Brain microvascular endothelial cell (primary cell): ENCODE data around the gene CEP72.

Source experiments
- DNase-seq: peaks from one replicate; pipeline ENCODE4 v3.0.0-alpha.2; 2020
- H3K27ac ChIP-seq: fragments of 250-450 bp; sonication (Bioruptor Pico); 2 replicates; pipeline ENCODE4 v1.5.1; 2020; ENCODE audit warnings: mild to moderate bottlenecking, moderate library complexity
- H3K27me3 ChIP-seq: fragments of 250-450 bp; sonication (Bioruptor Pico); replicated peaks from 2 replicates; pipeline ENCODE4 v1.5.1; 2020; ENCODE audit warnings: mild to moderate bottlenecking
- H3K36me3 ChIP-seq: fragments of 250-450 bp; sonication (Bioruptor Pico); replicated peaks from 2 replicates; pipeline ENCODE4 v1.5.1; 2020; ENCODE audit warnings: mild to moderate bottlenecking
- H3K4me3 ChIP-seq: 2 replicates; pipeline ENCODE4 v1.5.1; 2011; ENCODE audit warnings: low read depth, mild to moderate bottlenecking, control low read depth, low read length, moderate library complexity
- in situ Hi-C: cut with HindIII; loops from 2 replicates; pipeline ENCODE4 v1.10.0; 2017; ENCODE audit warnings: low sequenced_read_pairs, low pct_ligation_motif_present
- TF ChIP-seq, protein P1 (sequence below): IDR thresholded peaks from 2 replicates; pipeline ENCODE4 v1.5.1; 2011; ENCODE audit warnings: low read depth, mild to moderate bottlenecking, moderate library complexity, low read length, control low read depth, inconsistent platforms; ENCODE audit errors: missing control alignments

CEP72 gene

DNA sequence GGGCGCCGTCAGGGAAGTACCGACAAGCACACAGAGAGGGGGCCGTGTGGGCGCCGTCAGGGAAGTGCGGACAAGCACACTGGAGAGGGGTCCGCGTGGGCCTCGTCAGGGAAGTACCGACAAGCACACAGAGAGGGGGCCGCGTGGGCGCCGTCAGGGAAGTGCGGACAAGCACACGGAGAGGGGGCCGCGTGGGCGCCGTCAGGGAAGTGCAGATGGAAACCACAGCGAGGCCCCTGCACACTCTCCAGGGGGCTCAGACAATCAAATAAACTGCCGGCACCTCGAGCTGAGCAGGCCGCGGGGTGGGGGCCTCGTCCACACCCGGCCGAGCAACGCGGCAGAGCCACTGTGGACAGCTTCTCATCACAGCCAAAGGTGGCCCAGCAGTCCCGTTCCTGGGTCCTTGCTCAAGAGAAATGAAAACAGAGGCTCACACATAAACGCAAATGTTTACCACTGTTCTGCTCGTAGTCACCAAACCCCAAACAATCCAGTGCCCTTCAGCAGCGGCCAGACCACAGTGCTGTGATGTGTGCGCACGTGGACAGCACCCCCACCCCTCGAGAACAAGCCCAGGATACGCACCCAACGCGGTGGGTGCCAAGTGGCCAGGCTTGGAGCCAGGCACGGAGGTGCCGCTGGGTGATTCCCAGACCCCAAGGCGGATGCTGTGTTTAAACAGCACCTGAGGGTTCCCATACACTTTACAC lies 56.3 kb downstream of the CEP72 start:
- DNase-seq = no peak
- in situ Hi-C loops = no loop called here
- TF ChIP-seq, protein P1, sequence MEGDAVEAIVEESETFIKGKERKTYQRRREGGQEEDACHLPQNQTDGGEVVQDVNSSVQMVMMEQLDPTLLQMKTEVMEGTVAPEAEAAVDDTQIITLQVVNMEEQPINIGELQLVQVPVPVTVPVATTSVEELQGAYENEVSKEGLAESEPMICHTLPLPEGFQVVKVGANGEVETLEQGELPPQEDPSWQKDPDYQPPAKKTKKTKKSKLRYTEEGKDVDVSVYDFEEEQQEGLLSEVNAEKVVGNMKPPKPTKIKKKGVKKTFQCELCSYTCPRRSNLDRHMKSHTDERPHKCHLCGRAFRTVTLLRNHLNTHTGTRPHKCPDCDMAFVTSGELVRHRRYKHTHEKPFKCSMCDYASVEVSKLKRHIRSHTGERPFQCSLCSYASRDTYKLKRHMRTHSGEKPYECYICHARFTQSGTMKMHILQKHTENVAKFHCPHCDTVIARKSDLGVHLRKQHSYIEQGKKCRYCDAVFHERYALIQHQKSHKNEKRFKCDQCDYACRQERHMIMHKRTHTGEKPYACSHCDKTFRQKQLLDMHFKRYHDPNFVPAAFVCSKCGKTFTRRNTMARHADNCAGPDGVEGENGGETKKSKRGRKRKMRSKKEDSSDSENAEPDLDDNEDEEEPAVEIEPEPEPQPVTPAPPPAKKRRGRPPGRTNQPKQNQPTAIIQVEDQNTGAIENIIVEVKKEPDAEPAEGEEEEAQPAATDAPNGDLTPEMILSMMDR = no peak
- no peak overlapping the region for H3K4me3 ChIP-seq
- peaks cover 2% of the 10 kb centered on the region for H3K36me3 ChIP-seq
- H3K27me3 ChIP-seq = peaks cover 2% of the 10 kb centered on the region
- H3K27ac ChIP-seq = no peak overlapping the region

DNA sequence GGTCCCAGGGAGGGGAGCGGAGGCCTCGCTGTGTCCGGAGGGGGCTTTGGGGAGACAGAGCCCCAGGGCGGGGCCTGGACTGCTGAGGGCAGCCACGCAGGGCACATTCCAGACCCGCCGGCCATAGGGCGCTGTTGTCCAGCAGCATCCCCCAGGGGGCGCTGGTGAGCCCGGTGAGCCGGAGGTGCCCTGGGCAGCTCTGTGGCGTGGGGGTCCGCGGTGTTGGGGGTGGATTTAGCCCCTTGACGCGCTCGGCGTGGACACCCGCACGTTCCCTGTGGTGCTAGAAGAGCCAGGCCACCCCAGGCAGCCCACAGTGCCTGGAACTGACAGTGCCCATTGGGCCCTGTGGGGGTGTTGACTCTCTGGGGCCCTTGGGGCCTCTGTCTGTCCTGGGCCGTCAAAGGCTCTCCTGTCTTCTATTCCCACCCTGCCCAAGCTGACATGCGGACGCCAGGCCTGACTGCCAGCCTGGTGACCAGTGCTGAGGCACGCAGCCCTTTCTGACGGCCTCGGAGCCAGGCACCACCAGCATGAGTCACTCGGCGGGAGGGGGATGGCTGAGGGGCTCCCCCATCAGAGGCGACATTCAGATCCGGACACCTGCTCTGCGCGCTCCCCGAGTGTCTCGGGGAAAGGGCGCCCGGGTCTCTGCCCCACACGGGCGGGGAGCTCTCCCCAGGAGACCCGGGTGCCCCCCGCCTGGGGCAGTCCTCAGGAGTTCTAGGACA lies 57.1 kb downstream of the CEP72 start:
- peak overlapping the region; percentile 59 for H3K27ac ChIP-seq
- in situ Hi-C loops = no loop called here
- peak; percentile 61 for DNase-seq
- H3K4me3 ChIP-seq = no peak overlapping the region
- H3K27me3 ChIP-seq = peaks cover 6% of the 10 kb centered on the region
- peaks cover 2% of the 10 kb centered on the region for H3K36me3 ChIP-seq
- TF ChIP-seq, protein P1 = peak; percentile 87

DNA sequence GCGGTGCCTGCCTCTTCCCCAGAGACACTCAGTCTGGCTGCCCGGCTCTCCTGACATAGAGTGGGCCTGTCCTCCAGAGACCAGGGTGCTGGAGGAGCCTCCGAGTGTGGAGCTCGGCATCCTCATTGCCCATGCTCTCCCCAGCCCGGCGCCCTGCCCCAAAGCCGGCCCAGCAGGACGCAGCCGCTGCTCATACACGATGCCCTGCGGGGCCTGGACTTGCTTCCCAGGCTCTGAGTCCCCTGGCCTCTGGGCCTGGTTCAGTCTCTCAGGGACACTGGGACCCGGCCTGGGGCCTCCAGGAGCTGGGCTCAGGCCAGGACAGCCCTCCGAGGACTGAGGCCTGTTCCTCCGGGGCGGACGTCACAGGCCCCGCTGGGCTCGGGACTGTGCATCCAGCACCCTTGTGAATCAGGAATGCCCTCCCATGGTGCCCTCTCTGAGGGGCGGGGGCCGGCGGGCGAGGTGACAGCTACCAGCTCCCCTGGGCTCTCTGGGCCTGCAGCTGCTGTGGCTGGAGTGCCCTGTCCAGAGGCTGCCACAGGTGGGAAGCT lies 57.8 kb downstream of the CEP72 start:
- H3K4me3 ChIP-seq = no peak overlapping the region
- peaks cover 2% of the 10 kb centered on the region for H3K36me3 ChIP-seq
- TF ChIP-seq, protein P1 = no peak
- no peak for DNase-seq
- in situ Hi-C loops = no loop called here
- H3K27ac ChIP-seq = peak overlapping the region; percentile 59
- H3K27me3 ChIP-seq = peaks cover 6% of the 10 kb centered on the region

DNA sequence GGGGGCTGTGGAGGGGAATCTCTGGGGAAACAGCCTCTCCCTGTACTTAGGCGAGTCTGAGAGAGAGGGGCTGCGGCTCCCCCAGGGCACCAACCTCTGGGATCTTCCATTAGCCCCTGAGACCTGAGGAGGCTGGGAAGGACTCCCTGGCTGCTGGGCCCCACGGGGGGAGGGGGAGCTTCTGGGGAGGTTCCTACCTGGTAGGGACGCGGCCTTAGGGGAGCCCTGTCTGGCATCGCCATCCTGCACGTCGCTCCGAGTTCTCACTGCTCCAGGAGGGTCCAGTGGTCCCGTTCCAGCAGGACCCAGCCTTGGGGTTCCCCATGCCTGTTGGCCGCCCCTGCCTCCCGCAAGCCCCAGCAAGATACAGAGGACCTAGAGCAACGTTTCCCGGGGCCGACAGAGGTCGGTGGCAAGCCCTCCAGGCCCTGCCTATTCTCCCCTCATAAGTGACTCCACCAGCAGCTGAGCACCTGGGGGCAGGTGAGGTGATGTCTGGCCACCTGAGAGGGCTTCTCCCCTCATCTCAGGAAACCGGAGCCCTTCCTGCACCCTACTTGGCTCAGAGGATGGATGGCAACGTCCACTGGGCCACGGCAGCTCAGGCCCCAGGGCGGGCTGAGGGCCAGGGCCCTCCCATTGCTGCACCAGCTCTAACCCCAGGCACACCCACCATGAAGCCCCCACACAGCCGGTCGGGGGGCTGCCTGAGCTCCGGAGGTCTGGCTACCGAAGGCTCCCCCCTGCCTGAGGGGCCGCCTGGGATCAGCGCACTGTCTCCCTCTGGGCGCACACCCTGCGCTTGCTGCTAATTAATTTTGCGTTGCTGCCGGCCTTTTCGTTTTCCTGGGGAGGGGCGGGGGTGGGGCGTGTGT lies 58.5 kb downstream of the CEP72 start:
- Histone ChIP-seq H3K4me3 (no peak overlapping the region), H3K36me3 (peaks cover 2% of the 10 kb centered on the region), H3K27me3 (peaks cover 6% of the 10 kb centered on the region), H3K27ac (peak overlapping the region; percentile 59)
- in situ Hi-C loops = no loop called here
- no peak for DNase-seq
- TF ChIP-seq, protein P1 = no peak

DNA sequence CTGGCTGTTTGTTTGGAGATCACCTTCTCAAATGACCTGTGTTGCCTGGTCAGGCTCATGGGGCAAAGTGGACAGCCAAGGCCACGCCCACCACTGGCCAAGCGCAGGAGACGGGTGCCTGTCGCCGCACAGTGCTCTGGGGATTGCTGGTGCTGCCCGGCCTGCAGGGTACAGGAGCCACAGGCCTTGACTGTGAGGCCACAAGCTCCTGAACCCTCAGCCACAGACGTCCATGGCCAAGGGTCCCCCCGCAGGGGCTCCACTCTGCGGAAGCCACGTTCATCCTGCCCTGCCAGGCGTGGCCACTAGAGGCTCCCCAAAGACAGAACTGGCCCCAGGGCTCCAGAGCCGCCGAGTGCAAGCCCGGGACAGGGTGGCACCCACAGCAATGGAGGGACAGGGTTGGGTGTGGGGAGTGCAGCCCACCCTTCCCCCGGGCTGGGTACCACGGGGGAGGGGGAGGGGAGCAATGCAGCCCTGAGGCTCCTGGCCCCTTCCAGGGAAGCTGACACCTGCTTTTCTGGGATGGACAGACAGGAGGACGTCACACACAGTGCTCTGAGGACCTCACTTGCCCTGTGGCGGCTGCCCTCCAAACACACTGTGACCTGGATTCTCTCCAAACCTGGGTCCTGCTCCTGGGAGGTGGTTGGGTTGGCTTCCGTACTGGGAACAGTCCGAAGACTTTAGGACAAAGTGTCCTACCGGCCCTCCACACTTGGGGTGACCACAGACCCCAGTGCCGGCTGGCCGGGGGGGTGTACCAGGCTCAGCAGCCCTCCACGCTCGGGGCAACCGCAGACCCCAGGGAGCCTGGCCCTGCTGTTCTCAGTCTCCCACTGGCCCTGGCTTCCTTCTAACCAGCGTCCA lies 59.6 kb downstream of the CEP72 start:
- H3K27ac ChIP-seq = peak overlapping the region; percentile 37

More for the DNA sequence above, 59.6 kb downstream of the CEP72 start:
- Histone ChIP-seq H3K4me3 (peak overlapping the region; percentile 15), H3K27me3 (peaks cover 6% of the 10 kb centered on the region), H3K36me3 (peaks cover 2% of the 10 kb centered on the region)
- TF ChIP-seq, protein P1 = peak; percentile 97
- in situ Hi-C loops = no loop called here
- peak; percentile 51 for DNase-seq
